ENCODE data around the gene OSER1.

DNA sequence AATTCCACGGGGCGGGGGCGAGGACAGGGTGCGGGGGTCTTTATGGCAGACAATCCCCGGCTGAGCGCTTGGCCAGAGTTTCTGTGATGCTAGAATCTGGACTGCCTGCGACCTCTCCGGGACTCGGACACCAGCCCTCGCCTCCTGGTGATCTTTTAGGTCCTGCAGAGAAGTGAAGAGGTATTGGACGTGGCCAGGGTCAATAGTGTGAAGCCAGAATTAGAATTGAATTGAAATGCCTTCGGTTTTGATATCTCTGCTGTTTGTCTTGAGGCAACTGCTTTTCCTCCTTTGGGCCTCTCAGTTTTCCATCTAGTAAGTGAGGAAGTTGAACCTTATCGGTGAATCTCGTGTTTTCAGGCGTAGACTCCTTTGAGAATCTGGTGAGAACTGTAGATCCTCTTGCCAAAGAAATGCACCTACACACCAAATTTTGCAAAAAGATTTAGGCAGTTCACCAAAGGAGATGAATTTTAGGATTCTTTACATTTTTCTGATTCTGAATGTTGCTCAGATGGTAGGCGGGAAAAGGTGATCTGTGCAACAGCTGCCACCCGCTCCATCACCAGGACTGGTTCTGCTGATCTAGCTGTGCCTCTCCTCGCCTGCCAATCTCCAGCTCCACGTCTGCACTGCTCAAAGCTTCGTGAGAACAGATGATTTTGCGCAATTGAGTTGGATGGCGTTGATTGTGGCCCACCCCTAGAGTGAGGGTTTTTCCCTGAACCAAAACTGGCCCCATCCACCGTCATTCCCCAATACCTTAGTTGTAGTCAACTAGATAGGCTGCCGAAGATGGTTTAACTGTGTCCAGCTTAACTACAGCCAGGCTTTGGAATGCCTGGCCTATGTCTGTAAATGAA is 837 bp upstream of the OSER1 start:
- TF ChIP-seq, protein P1, sequence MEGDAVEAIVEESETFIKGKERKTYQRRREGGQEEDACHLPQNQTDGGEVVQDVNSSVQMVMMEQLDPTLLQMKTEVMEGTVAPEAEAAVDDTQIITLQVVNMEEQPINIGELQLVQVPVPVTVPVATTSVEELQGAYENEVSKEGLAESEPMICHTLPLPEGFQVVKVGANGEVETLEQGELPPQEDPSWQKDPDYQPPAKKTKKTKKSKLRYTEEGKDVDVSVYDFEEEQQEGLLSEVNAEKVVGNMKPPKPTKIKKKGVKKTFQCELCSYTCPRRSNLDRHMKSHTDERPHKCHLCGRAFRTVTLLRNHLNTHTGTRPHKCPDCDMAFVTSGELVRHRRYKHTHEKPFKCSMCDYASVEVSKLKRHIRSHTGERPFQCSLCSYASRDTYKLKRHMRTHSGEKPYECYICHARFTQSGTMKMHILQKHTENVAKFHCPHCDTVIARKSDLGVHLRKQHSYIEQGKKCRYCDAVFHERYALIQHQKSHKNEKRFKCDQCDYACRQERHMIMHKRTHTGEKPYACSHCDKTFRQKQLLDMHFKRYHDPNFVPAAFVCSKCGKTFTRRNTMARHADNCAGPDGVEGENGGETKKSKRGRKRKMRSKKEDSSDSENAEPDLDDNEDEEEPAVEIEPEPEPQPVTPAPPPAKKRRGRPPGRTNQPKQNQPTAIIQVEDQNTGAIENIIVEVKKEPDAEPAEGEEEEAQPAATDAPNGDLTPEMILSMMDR (IDR thresholded peaks at IDR 0.05), result no peak
- no peak for TF ChIP-seq POLR2A (IDR thresholded peaks at IDR 0.05)

All from testis (tissue), 2 donors.